ENCODE data around the gene HELT. TPM values are rescaled to one million over a fixed set of nuclear protein-coding genes. Genes with fewer than 3 reads are reported as not detected.

HELT gene
- total RNA-seq, 1 donor: not detected

GRCh38 chr4:185016101-185016940, 2.0 kb upstream of the HELT start:
- no peak for DNase-seq (ENCODE audit: low read depth)
- no peak overlapping the region for H3K4me3 ChIP-seq (ENCODE audit: low read depth, low read length)
- no peak for TF ChIP-seq CTCF (IDR thresholded peaks at IDR 0.05; ENCODE audit: insufficient read depth, low read depth, low read length)

- no peak for TF ChIP-seq CTCF (IDR thresholded peaks at IDR 0.05; ENCODE audit: insufficient read depth, low read depth, low read length)
- no peak overlapping the region for H3K4me3 ChIP-seq (ENCODE audit: low read depth, low read length)
- DNase-seq (ENCODE audit: low read depth): peak; percentile 18
Observed at GRCh38 chr4:185016946-185017758, 1.1 kb upstream of the HELT start.

GRCh38 chr4:185018834-185019455, 655 bp downstream of the HELT start:
- no peak for TF ChIP-seq CTCF (IDR thresholded peaks at IDR 0.05; ENCODE audit: insufficient read depth, low read depth, low read length)
- no peak overlapping the region for H3K4me3 ChIP-seq (ENCODE audit: low read depth, low read length)
- DNase-seq (ENCODE audit: low read depth): no peak

- no peak for TF ChIP-seq CTCF (IDR thresholded peaks at IDR 0.05; ENCODE audit: insufficient read depth, low read depth, low read length)
- no peak overlapping the region for H3K4me3 ChIP-seq (ENCODE audit: low read depth, low read length)
- no peak for DNase-seq (ENCODE audit: low read depth)
Observed at GRCh38 chr4:185019456-185020292, 1.4 kb downstream of the HELT start.

GRCh38 chr4:185020293-185020808, 2.1 kb downstream of the HELT start:
- no peak overlapping the region for H3K4me3 ChIP-seq (ENCODE audit: low read depth, low read length)
- DNase-seq (ENCODE audit: low read depth): no peak
- no peak for TF ChIP-seq CTCF (IDR thresholded peaks at IDR 0.05; ENCODE audit: insufficient read depth, low read depth, low read length)
